Natural killer cell treated with Interleukin-12 subunit alpha and Interleukin-12 subunit beta and Interleukin-15 and Interleukin-18, amount 100 ng/mL, for 72 hours (primary cell): Measurements from ENCODE around the gene NR2E3. TPM values are rescaled to one million over a fixed set of nuclear protein-coding genes. Genes with fewer than 3 reads are reported as not detected.
A peak's percentile ranks its signal among the peaks of the same experiment; 100 is the strongest.

Experiments used
- ATAC-seq, 2 donors: fragments of 150-1000 bp; cut with Tn5 transposase in 1 of 2; sonication (Bioruptor Pico), chemical (Tn5 transposase) in 1 of 2; 2 replicates each; pipeline ENCODE4 v1.10.0; 2021
- DNase-seq: peaks from one replicate; pipeline ENCODE4 v3.0.0; 2022; ENCODE audit warnings: low spot score
- H3K27ac Mint-ChIP-seq, 2 donors: 1 replicate in 1 of 2; 2 replicates in 1 of 2; pipeline ENCODE4 v1.8.0; 2022; ENCODE audit warnings: mixed read lengths in 2 of 2, mild to moderate bottlenecking in 1 of 2, moderate library complexity in 1 of 2
- H3K27me3 Mint-ChIP-seq, 2 donors: 1 replicate in 1 of 2; 2 replicates in 1 of 2; pipeline ENCODE4 v1.8.0; 2022; ENCODE audit warnings: mixed read lengths in 2 of 2
- H3K36me3 Mint-ChIP-seq: one replicate; pipeline ENCODE4 v1.8.0; 2022; ENCODE audit warnings: mixed read lengths
- H3K4me1 Mint-ChIP-seq, 2 donors: 1 replicate in 1 of 2; 2 replicates in 1 of 2; pipeline ENCODE4 v1.8.0; 2022; ENCODE audit warnings: low read depth in 2 of 2, mixed read lengths in 2 of 2, mild to moderate bottlenecking in 1 of 2
- H3K4me3 Mint-ChIP-seq: one replicate; pipeline ENCODE4 v1.8.0; 2022; ENCODE audit warnings: mixed read lengths
- H3K9me3 Mint-ChIP-seq: 2 replicates; pipeline ENCODE4 v1.8.0; 2022; ENCODE audit warnings: mixed read lengths
- total RNA-seq, 2 donors: library from RNA; stranded (reverse); gene quantifications; one replicate each; pipeline ENCODE4 v1.2.3, GENCODE V29; 2022

NR2E3 gene
- total RNA-seq, 2 donors from 2014 or later, result not detected

DNA sequence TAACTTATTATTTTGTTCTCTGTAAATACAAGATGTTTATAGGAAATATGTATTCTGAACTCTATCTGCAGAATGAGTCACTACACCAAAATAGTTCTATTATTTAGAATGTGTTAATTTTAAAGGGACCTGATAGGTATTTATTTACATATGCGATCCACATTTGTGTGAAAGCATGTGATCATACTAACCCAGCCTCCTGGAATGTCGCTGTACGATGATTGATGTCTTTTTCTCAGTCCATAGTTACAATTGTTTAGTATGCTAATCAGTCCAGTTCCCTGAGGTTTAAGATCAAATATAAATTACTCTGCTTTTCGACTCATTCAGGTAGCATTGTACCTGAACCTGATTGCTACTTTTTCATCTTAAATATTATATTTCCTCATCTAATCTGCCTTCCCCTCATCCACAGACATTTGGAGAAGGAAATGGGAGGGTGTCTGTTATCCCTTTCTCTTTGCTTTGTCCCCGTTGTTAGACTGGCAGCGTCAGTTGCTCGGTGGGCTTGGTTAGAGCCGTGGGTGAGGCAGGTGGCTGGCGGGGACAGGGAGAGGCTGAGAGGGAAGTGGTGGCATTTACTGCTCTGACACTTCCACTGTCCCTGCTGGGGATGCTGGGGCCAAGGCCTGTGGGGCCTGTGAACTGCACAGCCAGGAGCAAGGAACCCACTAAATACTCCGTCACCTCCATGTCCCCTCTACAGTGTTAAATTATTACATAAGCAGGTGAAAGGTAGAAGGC lies 27.8 kb upstream of the NR2E3 start:
- no peak overlapping the region for H3K27ac Mint-ChIP-seq
- H3K36me3 Mint-ChIP-seq, result no peaks in the 10 kb centered on the region
- no peaks in the 10 kb centered on the region for H3K9me3 Mint-ChIP-seq
- ATAC-seq (no peak), DNase-seq (no peak)
- peaks cover 3 to 14% of the 10 kb centered on the region in 2 donors for H3K4me1 Mint-ChIP-seq
- peaks cover 24 to 25% of the 10 kb centered on the region in 2 donors for H3K27me3 Mint-ChIP-seq
- H3K4me3 Mint-ChIP-seq, result no peak overlapping the region

DNA sequence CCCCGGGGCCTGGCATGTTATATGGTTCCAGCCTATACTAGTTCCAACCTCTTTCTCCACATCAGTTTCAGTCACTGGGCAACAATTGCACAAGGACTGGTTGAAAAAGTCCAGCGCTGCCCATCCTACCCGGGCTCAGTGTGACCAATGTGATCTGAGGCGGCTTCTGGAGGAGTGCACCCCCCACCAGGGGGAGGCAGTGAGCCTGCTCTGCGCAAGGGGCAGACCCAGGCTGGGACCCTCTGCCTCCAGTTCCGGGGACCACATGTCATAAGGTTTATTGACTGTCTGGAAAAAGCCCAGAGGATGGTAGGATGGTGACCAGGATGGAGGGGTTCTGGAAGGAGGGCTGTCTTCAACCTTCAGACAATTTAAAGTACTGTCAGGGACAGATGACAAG lies 25.6 kb upstream of the NR2E3 start:
- ATAC-seq, result peak in 1 of 2 donors; percentile 21
- no peak for DNase-seq
- no peaks in the 10 kb centered on the region for H3K36me3 Mint-ChIP-seq
- no peak overlapping the region for H3K4me3 Mint-ChIP-seq
- no peaks in the 10 kb centered on the region for H3K9me3 Mint-ChIP-seq
- H3K4me1 Mint-ChIP-seq, result peaks cover 3 to 14% of the 10 kb centered on the region in 2 donors
- H3K27me3 Mint-ChIP-seq, result peaks cover 24 to 25% of the 10 kb centered on the region in 2 donors
- H3K27ac Mint-ChIP-seq, result no peak overlapping the region

DNA sequence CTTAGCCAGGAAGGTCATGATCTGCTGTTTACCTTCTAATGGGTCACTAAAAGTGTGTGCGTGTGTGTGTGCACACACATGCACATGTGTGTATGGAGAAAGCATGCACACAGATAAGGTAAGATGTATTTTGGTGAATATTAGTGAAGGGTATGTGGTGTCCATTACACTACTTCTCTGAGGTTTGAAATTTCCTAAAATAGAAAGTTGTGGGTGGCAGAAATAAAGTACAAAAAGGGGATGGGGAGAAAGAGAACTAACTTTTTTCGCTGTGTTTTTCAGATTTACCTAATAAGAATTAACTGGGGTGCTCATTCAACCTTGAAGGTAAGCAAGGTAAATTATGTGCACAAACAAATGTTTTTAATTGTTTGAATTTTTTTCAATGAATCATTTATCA lies 24.4 kb upstream of the NR2E3 start:
- DNase-seq, result no peak
- no peak overlapping the region for H3K27ac Mint-ChIP-seq
- no peak overlapping the region for H3K4me3 Mint-ChIP-seq
- H3K36me3 Mint-ChIP-seq, result no peaks in the 10 kb centered on the region
- H3K9me3 Mint-ChIP-seq, result no peaks in the 10 kb centered on the region
- peaks cover 0 to 5% of the 10 kb centered on the region in 2 donors for H3K4me1 Mint-ChIP-seq
- ATAC-seq, result no peak
- peaks cover 18 to 21% of the 10 kb centered on the region in 2 donors for H3K27me3 Mint-ChIP-seq

DNA sequence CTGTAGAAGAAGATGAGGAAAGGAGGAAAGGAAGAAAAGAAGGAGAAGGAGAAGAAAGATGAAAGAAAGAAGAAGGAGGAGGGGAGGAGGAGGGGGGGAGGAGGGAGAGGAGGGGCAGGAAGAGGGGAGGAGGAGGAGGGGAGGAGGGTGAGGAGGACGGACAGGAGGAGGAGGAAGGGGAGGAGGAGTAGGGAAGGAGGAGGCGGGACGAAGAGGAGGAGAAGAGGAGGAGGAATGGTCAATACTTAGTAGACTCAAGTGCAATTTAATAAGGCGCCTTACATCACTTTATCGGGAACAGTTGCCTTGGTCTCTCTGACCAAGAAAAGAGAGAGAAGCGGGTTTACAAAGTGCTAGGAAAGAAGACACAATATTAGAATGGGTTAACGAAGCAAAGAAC lies 23.7 kb upstream of the NR2E3 start:
- H3K27me3 Mint-ChIP-seq, result peaks cover 15 to 18% of the 10 kb centered on the region in 2 donors
- H3K27ac Mint-ChIP-seq, result no peak overlapping the region
- no peaks in the 10 kb centered on the region for H3K9me3 Mint-ChIP-seq
- H3K36me3 Mint-ChIP-seq, result no peaks in the 10 kb centered on the region
- DNase-seq, result no peak
- no peaks in the 10 kb centered on the region for H3K4me1 Mint-ChIP-seq
- ATAC-seq, result no peak
- no peak overlapping the region for H3K4me3 Mint-ChIP-seq

DNA sequence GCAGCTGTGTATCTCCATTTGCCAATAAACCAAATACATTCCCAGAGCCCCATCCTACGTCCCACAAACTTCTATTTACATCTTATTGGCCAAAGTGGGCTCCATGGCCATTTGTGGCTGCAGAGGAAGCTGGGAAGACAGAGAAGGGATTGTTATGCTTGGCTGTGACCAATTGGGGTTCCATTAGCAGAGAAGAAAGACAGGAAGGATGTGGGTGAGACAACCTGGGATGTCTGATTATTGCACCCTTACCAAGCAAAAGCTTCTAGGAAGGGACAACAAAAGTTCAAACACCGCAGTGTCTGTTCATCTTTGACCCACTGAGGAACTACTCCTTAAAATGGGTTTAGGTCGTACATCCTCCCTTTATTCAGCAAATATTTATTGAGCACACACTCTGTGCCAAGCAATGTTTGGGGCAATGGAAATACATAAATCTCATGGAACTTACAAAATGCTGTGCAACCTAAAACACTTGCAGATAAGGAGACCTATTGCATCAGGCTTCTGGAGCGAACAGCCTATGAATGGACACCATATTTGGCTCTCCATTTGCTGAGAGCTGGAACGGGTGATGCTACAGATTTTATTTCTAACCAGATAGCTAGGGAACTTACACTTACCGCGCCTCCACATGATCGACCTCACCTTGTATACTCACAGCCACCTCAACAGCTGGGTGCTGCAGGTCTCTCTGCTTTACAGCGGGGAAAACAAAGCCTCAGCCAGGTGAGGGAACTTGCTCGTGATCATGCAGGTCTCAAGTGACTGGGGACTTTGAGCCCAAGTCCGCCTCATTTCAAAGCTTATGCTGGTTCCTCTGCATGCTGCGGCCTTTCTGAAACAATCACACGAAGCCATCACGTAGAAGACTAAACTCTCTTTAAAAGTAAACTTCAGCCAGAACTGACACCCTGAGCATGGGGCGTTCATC lies 21.4 kb upstream of the NR2E3 start:
- Mint-ChIP-seq H3K9me3 (no peaks in the 10 kb centered on the region), H3K27ac (no peak overlapping the region), H3K4me3 (no peak overlapping the region), H3K27me3 (peaks cover 16 to 23% of the 10 kb centered on the region in 2 donors), H3K36me3 (no peaks in the 10 kb centered on the region), H3K4me1 (no peaks in the 10 kb centered on the region)
- ATAC-seq, result no peak
- DNase-seq, result no peak

DNA sequence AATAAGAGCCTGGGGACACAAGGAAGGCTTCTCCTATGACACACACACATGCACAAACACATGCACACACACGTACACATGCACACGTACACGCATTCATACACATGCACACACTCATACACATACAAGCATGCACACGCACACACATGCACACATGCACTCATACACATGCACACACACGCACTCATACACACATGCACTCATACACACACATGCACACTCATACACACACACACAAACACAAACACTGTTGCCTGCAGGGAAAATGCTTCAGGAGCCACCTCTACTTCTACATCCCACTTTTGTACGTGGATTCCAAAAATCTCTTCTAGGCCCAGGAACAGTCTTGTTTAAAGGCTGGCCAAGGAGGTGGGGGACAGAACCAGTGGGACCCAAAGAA lies 20.7 kb upstream of the NR2E3 start:
- no peak overlapping the region for H3K27ac Mint-ChIP-seq
- peaks cover 16 to 23% of the 10 kb centered on the region in 2 donors for H3K27me3 Mint-ChIP-seq
- H3K9me3 Mint-ChIP-seq, result no peaks in the 10 kb centered on the region
- H3K4me1 Mint-ChIP-seq, result no peaks in the 10 kb centered on the region
- DNase-seq, result no peak
- H3K4me3 Mint-ChIP-seq, result no peak overlapping the region
- peak in 1 of 2 donors; percentile 48 for ATAC-seq
- no peaks in the 10 kb centered on the region for H3K36me3 Mint-ChIP-seq

DNA sequence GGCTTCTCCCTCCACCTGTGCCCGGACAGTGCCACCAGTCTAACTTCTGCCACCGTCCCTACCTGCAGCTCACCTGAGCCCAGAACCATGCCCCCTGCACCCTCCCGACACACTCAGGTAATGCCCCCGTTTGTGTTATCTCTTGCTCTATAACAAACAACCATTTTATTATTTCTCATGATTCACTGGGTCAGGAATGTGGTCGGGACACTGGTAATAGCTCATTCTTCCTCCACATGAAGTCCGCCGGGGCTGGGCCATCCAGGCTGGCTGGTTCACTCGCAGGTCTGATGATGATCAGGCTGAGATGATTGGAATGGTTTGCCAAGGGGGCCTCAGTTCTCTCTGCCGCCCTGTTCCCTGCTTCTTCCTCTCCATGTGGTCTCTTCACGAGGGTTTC lies 20.3 kb upstream of the NR2E3 start:
- no peaks in the 10 kb centered on the region for H3K4me1 Mint-ChIP-seq

DNA sequence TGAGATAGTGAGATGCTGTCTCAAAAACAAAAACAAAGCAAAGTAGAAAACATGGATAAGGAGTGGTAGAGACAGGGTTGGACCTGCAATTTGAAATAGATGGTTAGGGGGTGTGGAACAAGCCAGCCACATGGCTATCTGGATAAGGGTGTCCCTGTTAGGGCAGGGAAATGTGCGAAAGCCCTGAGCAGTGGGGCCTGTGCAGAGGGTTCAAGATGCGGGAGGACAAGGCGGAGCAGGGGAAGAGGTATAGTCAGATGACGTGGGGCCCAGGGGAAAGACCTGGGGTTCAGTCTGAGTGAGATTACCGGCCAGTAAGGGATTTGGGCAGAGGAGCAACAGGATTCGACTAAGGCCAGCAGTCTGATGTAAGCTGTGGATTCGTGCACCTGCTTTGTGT lies 18.4 kb upstream of the NR2E3 start:
- H3K36me3 Mint-ChIP-seq, result no peaks in the 10 kb centered on the region
- peaks cover 9 to 15% of the 10 kb centered on the region in 2 donors for H3K27me3 Mint-ChIP-seq
- DNase-seq (peak; percentile 29), ATAC-seq (peak in 1 of 2 donors; percentile 52)
- no peaks in the 10 kb centered on the region for H3K4me1 Mint-ChIP-seq
- no peak overlapping the region for H3K4me3 Mint-ChIP-seq
- H3K9me3 Mint-ChIP-seq, result no peaks in the 10 kb centered on the region
- H3K27ac Mint-ChIP-seq, result no peak overlapping the region

More for the DNA sequence above, 20.3 kb upstream of the NR2E3 start:
- Mint-ChIP-seq H3K27ac (no peak overlapping the region), H3K36me3 (no peaks in the 10 kb centered on the region), H3K9me3 (no peaks in the 10 kb centered on the region), H3K4me3 (no peak overlapping the region), H3K27me3 (peaks cover 16 to 23% of the 10 kb centered on the region in 2 donors)
- DNase-seq (no peak), ATAC-seq (no peak)

DNA sequence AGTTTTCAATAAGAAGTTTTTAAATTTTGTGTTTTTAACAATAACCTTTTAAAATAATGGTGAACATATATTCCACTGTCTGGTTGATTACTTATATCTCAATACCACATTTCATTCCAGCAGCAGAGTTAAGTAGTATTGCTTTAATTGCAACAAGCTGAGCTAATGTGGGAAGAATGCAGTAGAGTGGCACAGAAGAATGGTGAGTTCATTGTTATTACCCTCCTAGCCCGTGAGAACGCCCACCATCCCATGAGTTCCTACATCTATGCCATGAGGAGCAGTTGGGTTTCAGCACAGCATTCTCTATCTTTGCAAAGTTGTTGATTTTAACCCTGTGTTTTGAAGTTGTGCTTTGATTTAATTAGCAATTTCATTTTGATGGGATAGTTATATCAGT lies 17.8 kb upstream of the NR2E3 start:
- Mint-ChIP-seq H3K27ac (no peak overlapping the region), H3K4me1 (no peaks in the 10 kb centered on the region), H3K27me3 (peaks cover 8 to 15% of the 10 kb centered on the region in 2 donors), H3K9me3 (no peaks in the 10 kb centered on the region), H3K36me3 (no peaks in the 10 kb centered on the region), H3K4me3 (no peak overlapping the region)
- DNase-seq, result no peak
- ATAC-seq, result no peak

DNA sequence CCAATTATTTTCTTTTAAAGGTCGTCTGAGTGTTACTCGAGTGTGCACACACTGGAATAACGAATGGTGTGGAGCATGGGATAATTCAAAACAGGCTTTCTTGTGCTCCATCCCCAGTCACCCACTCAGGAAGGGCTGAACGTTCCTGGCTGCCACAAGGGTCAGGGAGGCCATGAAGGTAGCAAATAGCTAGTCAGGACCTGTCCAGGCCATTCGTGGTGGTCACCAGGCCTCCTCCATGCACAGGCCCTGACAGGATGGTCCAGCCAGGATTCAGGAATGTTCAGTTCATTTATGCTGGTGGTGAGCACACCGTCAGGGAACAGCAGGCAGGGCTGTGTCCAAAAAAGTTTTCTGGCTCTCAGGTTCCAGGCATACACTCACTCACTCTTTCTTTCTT lies 11.7 kb upstream of the NR2E3 start:
- Mint-ChIP-seq H3K27ac (no peak overlapping the region), H3K36me3 (no peaks in the 10 kb centered on the region), H3K27me3 (peaks cover 5 to 15% of the 10 kb centered on the region in 2 donors), H3K9me3 (no peaks in the 10 kb centered on the region), H3K4me3 (no peak overlapping the region), H3K4me1 (no peaks in the 10 kb centered on the region)
- no peak for DNase-seq
- no peak for ATAC-seq

DNA sequence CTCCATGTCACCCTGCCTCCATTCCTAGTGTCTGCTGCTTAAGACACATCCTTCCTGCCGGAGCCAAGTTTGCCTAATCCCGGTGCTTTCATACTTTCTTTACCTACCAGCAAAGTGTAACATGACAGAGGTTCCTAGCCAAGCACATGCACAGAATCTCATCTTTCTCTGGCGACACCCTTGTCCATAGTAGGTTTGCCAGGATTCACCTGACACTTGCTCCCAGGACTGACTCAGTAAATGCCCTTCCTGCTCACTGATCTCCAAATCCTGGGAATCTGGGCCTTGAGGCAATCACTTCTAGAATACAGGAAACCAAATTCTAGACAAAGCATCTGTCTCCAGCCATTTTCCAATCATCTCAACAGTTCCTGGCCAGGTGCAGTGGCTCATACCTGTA lies 10.2 kb upstream of the NR2E3 start:
- H3K9me3 Mint-ChIP-seq, result no peaks in the 10 kb centered on the region
- no peak overlapping the region for H3K4me3 Mint-ChIP-seq
- no peak overlapping the region for H3K27ac Mint-ChIP-seq
- H3K4me1 Mint-ChIP-seq, result no peaks in the 10 kb centered on the region
- H3K27me3 Mint-ChIP-seq, result peaks cover 5 to 15% of the 10 kb centered on the region in 2 donors
- no peaks in the 10 kb centered on the region for H3K36me3 Mint-ChIP-seq
- DNase-seq (no peak), ATAC-seq (no peak)

DNA sequence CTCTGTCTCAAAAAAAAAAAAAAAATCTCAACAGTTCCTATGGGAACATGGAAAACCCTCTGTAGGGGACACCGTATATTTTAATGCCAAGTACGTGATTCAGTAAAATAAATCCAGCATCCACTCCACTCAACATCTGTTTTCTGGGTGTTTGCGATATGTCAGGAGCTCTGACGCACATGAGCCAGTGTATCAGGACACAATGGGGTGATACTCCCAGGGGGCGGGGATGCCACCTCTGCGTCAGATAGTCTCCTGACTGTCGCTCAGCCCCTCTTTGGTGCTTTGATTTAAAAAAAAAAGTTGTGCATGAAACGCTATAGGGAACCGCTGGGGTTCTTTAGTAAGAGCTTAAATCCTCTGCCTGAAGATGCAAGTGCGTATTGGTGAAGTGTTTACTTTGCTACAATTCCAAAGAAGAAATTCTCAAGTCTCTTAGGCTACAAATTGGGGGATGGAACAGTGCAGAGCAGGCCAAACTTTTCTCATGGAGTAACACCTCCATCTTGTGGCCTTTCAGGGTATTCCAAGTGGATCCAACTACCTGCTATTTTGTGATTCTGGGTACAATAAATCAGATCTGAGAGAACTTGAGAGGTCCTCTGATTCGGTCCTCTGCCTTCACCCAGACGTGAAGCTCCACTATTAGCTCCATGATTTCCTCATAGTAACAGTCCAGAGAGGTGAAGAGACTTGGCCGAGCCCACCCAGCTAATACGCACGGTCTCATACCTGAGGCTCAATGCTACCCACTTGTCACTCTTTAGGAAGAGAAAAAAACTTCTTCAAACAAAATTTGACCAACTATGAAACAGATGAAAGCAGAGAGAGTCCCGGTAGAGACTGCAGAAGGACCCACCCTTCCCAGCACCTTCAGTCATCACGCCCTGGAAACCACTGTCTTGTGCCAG lies 9.3 kb upstream of the NR2E3 start:
- no peak for DNase-seq
- Mint-ChIP-seq H3K36me3 (no peaks in the 10 kb centered on the region), H3K4me3 (no peak overlapping the region), H3K4me1 (no peaks in the 10 kb centered on the region), H3K27me3 (peaks cover 5 to 15% of the 10 kb centered on the region in 2 donors), H3K9me3 (no peaks in the 10 kb centered on the region), H3K27ac (no peak overlapping the region)
- peak in 1 of 2 donors; percentile 17 for ATAC-seq

DNA sequence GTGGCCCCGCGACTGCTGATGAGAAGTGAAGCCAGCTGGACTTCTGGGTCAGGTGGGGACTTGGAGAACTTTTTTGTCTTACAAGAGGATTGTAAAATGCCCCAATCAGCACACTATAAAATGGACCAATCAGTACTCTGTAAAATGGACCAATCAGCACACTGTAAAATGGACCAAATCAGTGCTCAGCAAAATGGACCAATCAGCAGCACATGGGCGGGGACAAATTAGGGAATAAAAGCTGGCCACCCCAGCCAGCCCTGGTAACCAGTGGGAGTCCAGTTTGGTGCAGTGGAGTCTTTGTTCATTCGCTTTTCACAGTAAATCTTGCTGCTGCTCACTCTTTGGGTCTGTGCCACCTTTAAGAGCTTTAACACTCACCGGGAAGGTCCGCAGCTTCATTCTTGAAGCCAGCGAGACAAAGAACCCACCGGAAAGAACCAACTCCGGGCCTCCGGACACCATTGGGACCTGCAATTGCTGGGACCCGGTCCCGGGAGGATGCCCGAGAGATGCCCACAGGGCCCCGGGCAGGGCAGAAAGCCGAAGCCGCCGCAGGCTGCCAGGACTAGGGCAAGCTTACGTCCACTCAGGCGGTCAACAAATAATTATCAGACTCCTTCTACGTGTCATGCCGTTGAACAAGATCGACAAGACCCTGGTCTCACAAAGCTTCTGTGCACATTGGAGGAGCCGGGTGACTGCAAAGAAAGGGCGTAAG lies 8.3 kb upstream of the NR2E3 start:
- H3K4me3 Mint-ChIP-seq, result no peak overlapping the region
- H3K9me3 Mint-ChIP-seq, result no peaks in the 10 kb centered on the region
- no peak for DNase-seq
- no peak for ATAC-seq
- H3K36me3 Mint-ChIP-seq, result no peaks in the 10 kb centered on the region
- no peaks in the 10 kb centered on the region for H3K4me1 Mint-ChIP-seq
- peaks cover 5 to 12% of the 10 kb centered on the region in 2 donors for H3K27me3 Mint-ChIP-seq
- no peak overlapping the region for H3K27ac Mint-ChIP-seq
